Mesendoderm (in vitro differentiated cells): Measurements from ENCODE around the gene TMEFF1.
A peak's percentile ranks its signal among the peaks of the same experiment; 100 is the strongest.

ENCODE experiments used
- DNase-seq: peaks from one replicate; pipeline ENCODE4 v3.0.0; 2013
- H2AK5ac ChIP-seq: 2 replicates; pipeline ENCODE4 v1.6.1; 2013; ENCODE audit warnings: low read length, inconsistent platforms
- H2BK120ac ChIP-seq: 2 replicates; pipeline ENCODE4 v1.6.1; 2013; ENCODE audit warnings: low read depth, mild to moderate bottlenecking, low read length, moderate library complexity, mixed read lengths
- H2BK15ac ChIP-seq: replicated peaks from 2 replicates; pipeline ENCODE4 v1.6.1; 2013; ENCODE audit warnings: low read depth, mild to moderate bottlenecking, moderate library complexity
- H2BK5ac ChIP-seq: 2 replicates; pipeline ENCODE4 v1.6.1; 2013; ENCODE audit warnings: low read length, inconsistent platforms
- H3K18ac ChIP-seq: 2 replicates; pipeline ENCODE4 v1.6.1; 2013; ENCODE audit warnings: mild to moderate bottlenecking, low read length, mixed read lengths
- H3K23ac ChIP-seq: one replicate; pipeline ENCODE4 v1.6.1; 2013; ENCODE audit warnings: low read length
- H3K27ac ChIP-seq: 2 replicates; pipeline ENCODE4 v1.5.1; 2013; ENCODE audit warnings: low read depth, mild to moderate bottlenecking, inconsistent platforms, low read length, moderate library complexity
- H3K27me3 ChIP-seq: 2 replicates; pipeline ENCODE4 v1.6.1; 2013; ENCODE audit warnings: low read length, control low read depth, mild to moderate bottlenecking, inconsistent platforms; ENCODE audit not compliant: insufficient read depth, poor library complexity
- H3K36me3 ChIP-seq: 2 replicates; pipeline ENCODE4 v1.6.1; 2013; ENCODE audit warnings: low read length, inconsistent platforms; ENCODE audit not compliant: control insufficient read depth, insufficient read depth
- H3K4ac ChIP-seq: one replicate; pipeline ENCODE4 v1.6.1; 2013; ENCODE audit warnings: low read depth, mild to moderate bottlenecking, low read length, moderate library complexity
- H3K4me1 ChIP-seq: 2 replicates; pipeline ENCODE4 v1.6.1; 2013; ENCODE audit warnings: low read depth, low read length, inconsistent platforms; ENCODE audit not compliant: control insufficient read depth
- H3K4me2 ChIP-seq: 2 replicates; pipeline ENCODE4 v1.6.1; 2013; ENCODE audit warnings: low read length
- H3K4me3 ChIP-seq: 2 replicates; pipeline ENCODE4 v1.5.1; 2013; ENCODE audit warnings: mild to moderate bottlenecking, low read length
- H3K56ac ChIP-seq: one replicate; pipeline ENCODE4 v1.6.1; 2013; ENCODE audit warnings: low read length
- H3K79me1 ChIP-seq: 2 replicates; pipeline ENCODE4 v1.6.1; 2013; ENCODE audit warnings: low read length, inconsistent platforms
- H3K79me2 ChIP-seq: 2 replicates; pipeline ENCODE4 v1.6.1; 2013; ENCODE audit warnings: mild to moderate bottlenecking, low read length; ENCODE audit not compliant: control insufficient read depth, insufficient read depth
- H3K9ac ChIP-seq: 2 replicates; pipeline ENCODE4 v1.6.1; 2013; ENCODE audit warnings: low read length, inconsistent platforms
- H4K5ac ChIP-seq: one replicate; pipeline ENCODE4 v1.6.1; 2013; ENCODE audit warnings: low read length
- H4K8ac ChIP-seq: one replicate; pipeline ENCODE4 v1.6.1; 2013; ENCODE audit warnings: low read depth, mild to moderate bottlenecking, control low read depth, low read length, moderate library complexity
- WGBS: extraction: QIAGEN DNeasy Blood & Tissue Kit; methylation state at CpG from one replicate; pipeline ENCODE4 v1.1.7; 2013; ENCODE audit warnings: low lambda C conversion rate, missing lambda C conversion rate; ENCODE audit not compliant: insufficient coverage; ENCODE audit errors: extremely low coverage; 5-methylcytosine and 5-hydroxymethylcytosine counted together

The TMEFF1 gene

DNA sequence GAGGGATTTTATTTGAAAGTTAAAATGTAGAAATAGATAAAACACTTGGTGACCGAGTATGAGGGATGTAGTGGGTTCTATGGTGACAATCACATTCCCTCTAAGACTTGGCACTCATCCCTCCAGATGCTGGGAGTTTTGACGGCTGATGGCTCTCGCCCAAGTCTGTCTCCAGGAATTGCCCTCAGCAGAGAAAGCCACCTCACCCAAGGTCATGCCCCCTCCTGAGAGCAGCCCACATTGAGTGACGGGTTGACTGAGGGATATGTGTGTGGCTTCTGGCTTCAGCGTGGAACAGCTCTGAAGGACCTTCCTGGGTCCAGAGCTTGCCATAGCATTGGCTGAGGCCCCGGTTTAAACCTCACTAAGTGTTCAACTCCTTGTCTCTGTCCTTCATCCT lies 124.3 kb downstream of the TMEFF1 start:
- no CpG with 5 or more reads among the region's 6 CpGs for WGBS
- Histone ChIP-seq H3K9ac (no peak overlapping the region), H3K23ac (no peak overlapping the region), H2BK5ac (no peak overlapping the region), H3K56ac (no peak overlapping the region), H2BK15ac (no peak overlapping the region), H3K4me3 (no peak overlapping the region), H2AK5ac (no peak overlapping the region), H3K27me3 (no peaks in the 10 kb centered on the region), H3K4me2 (no peak overlapping the region), H3K4ac (no peak overlapping the region), H3K36me3 (no peaks in the 10 kb centered on the region), H3K18ac (no peak overlapping the region), H3K79me1 (no peaks in the 10 kb centered on the region), H4K8ac (no peak overlapping the region), H3K27ac (no peak overlapping the region), H2BK120ac (no peak overlapping the region), H3K79me2 (no peaks in the 10 kb centered on the region), H3K4me1 (peaks cover 2% of the 10 kb centered on the region), H4K5ac (no peak overlapping the region)
- DNase-seq = no peak

GRCh38 chr9:100598641-100599145 lies 125.7 kb downstream of the TMEFF1 start:
- WGBS = no CpG with 5 or more reads among the region's 41 CpGs
- DNase-seq = peak; percentile 97
- peak overlapping the region; percentile 54 for H3K18ac ChIP-seq
- no peak overlapping the region for H4K8ac ChIP-seq
- H2BK120ac ChIP-seq = no peak overlapping the region
- no peak overlapping the region for H2AK5ac ChIP-seq
- H2BK5ac ChIP-seq = no peak overlapping the region
- no peaks in the 10 kb centered on the region for H3K79me2 ChIP-seq
- no peaks in the 10 kb centered on the region for H3K79me1 ChIP-seq
- peak overlapping the region; percentile 70 for H3K9ac ChIP-seq
- peak overlapping the region; percentile 84 for H3K56ac ChIP-seq
- H3K4ac ChIP-seq = no peak overlapping the region
- H3K23ac ChIP-seq = no peak overlapping the region
- H3K4me2 ChIP-seq = peak overlapping the region; percentile 69
- peak overlapping the region; percentile 23 for H3K4me3 ChIP-seq
- peaks cover 4% of the 10 kb centered on the region for H3K4me1 ChIP-seq
- peak overlapping the region; percentile 31 for H3K27ac ChIP-seq
- no peak overlapping the region for H2BK15ac ChIP-seq
- no peak overlapping the region for H4K5ac ChIP-seq
- H3K36me3 ChIP-seq = no peaks in the 10 kb centered on the region
- no peaks in the 10 kb centered on the region for H3K27me3 ChIP-seq

GRCh38 chr9:100600521-100601079 lies 127.7 kb downstream of the TMEFF1 start:
- Histone ChIP-seq H3K9ac (no peak overlapping the region), H2AK5ac (no peak overlapping the region), H2BK5ac (no peak overlapping the region), H3K4me1 (peaks cover 4% of the 10 kb centered on the region), H4K5ac (no peak overlapping the region), H3K27ac (no peak overlapping the region), H2BK120ac (no peak overlapping the region), H3K18ac (no peak overlapping the region), H3K27me3 (no peaks in the 10 kb centered on the region), H3K36me3 (no peaks in the 10 kb centered on the region), H3K56ac (no peak overlapping the region), H3K4me2 (no peak overlapping the region), H2BK15ac (no peak overlapping the region), H3K4me3 (no peak overlapping the region), H3K23ac (no peak overlapping the region), H3K79me1 (no peaks in the 10 kb centered on the region), H4K8ac (no peak overlapping the region), H3K79me2 (no peaks in the 10 kb centered on the region), H3K4ac (no peak overlapping the region)
- no CpG with 5 or more reads among the region's 7 CpGs for WGBS
- DNase-seq = no peak

DNA sequence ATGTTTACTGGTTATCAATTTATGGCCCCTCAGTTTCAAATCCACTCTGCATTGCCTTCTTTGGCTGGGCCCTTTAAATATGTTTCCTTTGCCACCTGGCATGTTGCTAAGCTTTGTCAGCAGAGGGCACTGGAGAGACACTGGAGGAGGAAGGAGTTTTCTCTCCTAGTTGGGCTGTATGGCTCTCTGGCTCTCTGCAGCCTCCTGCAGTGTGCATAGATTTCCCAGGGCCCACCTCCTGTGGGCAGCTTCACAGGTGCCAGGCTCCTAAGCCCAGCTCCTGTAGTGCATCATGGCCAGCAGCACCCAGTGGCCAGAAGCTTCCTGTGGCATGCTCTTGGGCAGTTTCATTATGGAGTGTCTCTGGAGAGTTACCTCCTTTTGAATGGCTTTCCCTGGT lies 128.3 kb downstream of the TMEFF1 start:
- H3K4me2 ChIP-seq = no peak overlapping the region
- H3K56ac ChIP-seq = no peak overlapping the region
- no peak overlapping the region for H3K4ac ChIP-seq
- no peak overlapping the region for H3K9ac ChIP-seq
- H3K27ac ChIP-seq = no peak overlapping the region
- H3K36me3 ChIP-seq = no peaks in the 10 kb centered on the region
- no peaks in the 10 kb centered on the region for H3K79me2 ChIP-seq
- no peak overlapping the region for H2BK120ac ChIP-seq
- no peak overlapping the region for H3K18ac ChIP-seq
- H4K8ac ChIP-seq = no peak overlapping the region
- H2BK15ac ChIP-seq = no peak overlapping the region
- no peak overlapping the region for H3K23ac ChIP-seq
- H3K4me3 ChIP-seq = no peak overlapping the region
- no peaks in the 10 kb centered on the region for H3K79me1 ChIP-seq
- DNase-seq = peak; percentile 87
- H2BK5ac ChIP-seq = no peak overlapping the region
- H2AK5ac ChIP-seq = no peak overlapping the region
- no peak overlapping the region for H4K5ac ChIP-seq
- no peaks in the 10 kb centered on the region for H3K27me3 ChIP-seq
- peaks cover 4% of the 10 kb centered on the region for H3K4me1 ChIP-seq

DNA sequence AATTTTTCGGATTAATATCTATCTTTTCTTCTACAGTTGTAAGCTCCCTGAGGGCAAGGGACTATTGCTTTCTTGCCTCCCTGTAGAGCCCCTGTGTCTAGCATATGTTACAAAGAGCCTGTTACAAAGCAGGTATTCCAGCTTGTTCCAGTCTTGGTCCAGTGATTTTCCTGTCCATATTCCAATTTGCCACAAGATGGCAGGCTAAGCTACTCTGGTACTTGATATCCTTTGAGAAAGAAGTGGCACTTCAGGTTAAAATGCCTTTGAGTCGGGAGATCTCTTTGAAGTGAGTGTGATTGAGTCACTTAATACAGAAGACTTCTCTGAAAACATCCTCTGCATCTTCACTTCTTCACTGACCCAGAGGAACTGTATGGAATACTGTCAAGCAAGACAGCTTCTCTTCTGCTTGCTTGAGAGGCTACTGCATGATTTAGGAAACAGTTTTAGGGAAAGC lies 129.4 kb downstream of the TMEFF1 start:
- no peak overlapping the region for H4K8ac ChIP-seq

GRCh38 chr9:100605405-100605804 lies 132.5 kb downstream of the TMEFF1 start:
- DNase-seq = no peak
- H3K27ac ChIP-seq = no peak overlapping the region
- H3K4me3 ChIP-seq = no peak overlapping the region
- no peak overlapping the region for H3K9ac ChIP-seq
- no peaks in the 10 kb centered on the region for H3K79me1 ChIP-seq
- no CpG with 5 or more reads among the region's 1 CpG for WGBS
- no peak overlapping the region for H3K23ac ChIP-seq
- peaks cover 2% of the 10 kb centered on the region for H3K4me1 ChIP-seq
- H3K79me2 ChIP-seq = no peaks in the 10 kb centered on the region
- H2BK5ac ChIP-seq = no peak overlapping the region
- no peak overlapping the region for H4K5ac ChIP-seq
- no peak overlapping the region for H3K18ac ChIP-seq
- no peak overlapping the region for H2BK15ac ChIP-seq
- no peak overlapping the region for H3K56ac ChIP-seq
- H4K8ac ChIP-seq = no peak overlapping the region
- H2AK5ac ChIP-seq = no peak overlapping the region
- no peaks in the 10 kb centered on the region for H3K27me3 ChIP-seq
- H3K4ac ChIP-seq = no peak overlapping the region
- H2BK120ac ChIP-seq = no peak overlapping the region
- no peak overlapping the region for H3K4me2 ChIP-seq
- H3K36me3 ChIP-seq = no peaks in the 10 kb centered on the region

More for the DNA sequence above, 129.4 kb downstream of the TMEFF1 start:
- H3K56ac ChIP-seq = peak overlapping the region; percentile 17
- H2BK120ac ChIP-seq = no peak overlapping the region
- H3K27me3 ChIP-seq = no peaks in the 10 kb centered on the region
- no peaks in the 10 kb centered on the region for H3K36me3 ChIP-seq
- no peak overlapping the region for H3K9ac ChIP-seq
- DNase-seq = peak; percentile 93
- no peak overlapping the region for H3K23ac ChIP-seq
- H3K4me3 ChIP-seq = no peak overlapping the region
- H2AK5ac ChIP-seq = no peak overlapping the region
- no peak overlapping the region for H3K27ac ChIP-seq
- no peaks in the 10 kb centered on the region for H3K79me1 ChIP-seq
- no peak overlapping the region for H2BK5ac ChIP-seq
- H2BK15ac ChIP-seq = no peak overlapping the region
- WGBS = no CpG with 5 or more reads among the region's 2 CpGs
- H3K4me1 ChIP-seq = peaks cover 4% of the 10 kb centered on the region
- no peak overlapping the region for H3K18ac ChIP-seq
- H3K4me2 ChIP-seq = no peak overlapping the region
- H3K4ac ChIP-seq = no peak overlapping the region
- no peaks in the 10 kb centered on the region for H3K79me2 ChIP-seq
- H4K5ac ChIP-seq = no peak overlapping the region
